ENCODE measurements around the gene SNRPA1.
"Not testable (repeated sequence)": the region's sequence is repeated elsewhere in the genome, so short reads cannot be mapped to it uniquely, and the experiment has no call there.

The SNRPA1 gene

DNA sequence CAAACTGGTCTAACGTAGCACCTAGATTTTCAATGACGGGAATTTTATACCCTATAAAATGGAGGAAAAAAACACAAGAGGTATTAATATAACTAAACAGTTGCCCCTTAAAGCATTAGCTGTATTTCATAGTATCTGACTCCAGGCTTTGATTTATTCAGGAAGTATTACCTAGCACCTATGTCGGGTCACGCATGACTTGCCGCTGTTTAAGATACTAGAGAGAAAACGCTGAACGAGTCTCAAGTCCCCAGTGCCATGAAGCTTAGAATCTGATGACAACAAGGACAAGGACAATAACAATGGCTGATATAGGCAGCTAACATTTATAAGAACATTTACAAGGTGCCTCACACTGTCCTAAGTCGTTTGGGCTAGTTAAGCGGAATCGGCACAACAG, 1.9 kb downstream of the SNRPA1 start:
- DNase-seq: peak; percentile 55

DNA sequence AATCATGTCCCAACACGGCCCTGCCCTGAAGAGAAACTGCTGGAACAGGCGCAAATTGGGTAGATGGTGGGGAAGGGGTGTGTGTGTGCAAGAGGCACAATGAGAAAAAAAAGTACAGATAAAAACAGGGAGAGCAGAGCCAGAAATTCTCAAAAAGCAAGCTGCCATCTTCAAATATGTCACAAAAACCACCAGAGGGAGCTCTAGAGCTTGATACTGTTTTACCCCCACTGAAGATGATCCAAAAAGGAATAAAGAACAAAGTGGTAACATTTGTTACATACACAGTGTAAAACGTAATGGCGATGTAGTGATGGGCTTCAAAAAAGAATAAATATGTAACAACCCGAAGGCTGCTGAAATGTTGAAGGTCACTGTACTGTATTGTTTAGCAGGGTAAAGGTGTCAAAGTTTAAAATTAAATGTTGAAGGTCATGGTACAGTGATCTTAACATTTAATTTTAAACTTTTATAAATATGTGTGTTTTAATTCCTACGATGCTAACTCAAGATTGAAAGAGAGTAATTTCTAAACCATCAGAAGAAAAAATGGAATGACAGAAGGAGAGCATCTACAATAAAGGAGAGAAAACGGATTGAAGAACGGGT, 6.0 kb downstream of the SNRPA1 start:
- DNase-seq: peak; percentile 19

DNA sequence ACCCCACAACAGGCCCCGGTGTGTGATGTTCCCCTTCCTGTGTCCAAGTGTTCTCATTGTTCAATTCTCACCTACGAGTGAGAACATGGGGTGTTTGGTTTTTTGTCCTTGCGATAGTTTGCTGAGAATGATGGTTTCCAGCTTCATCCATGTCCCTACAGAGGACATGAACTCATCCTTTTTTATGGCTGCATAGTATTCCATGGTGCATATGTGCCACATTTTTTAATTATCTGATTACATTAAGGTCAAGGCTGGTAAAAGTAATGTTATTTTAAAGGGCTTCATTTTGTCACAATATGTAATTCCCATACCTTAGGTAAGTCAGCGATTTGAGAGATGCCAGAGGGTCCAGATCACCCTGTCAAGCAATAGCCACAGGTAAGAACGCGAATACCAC, 7.7 kb downstream of the SNRPA1 start:
- not testable (repeated sequence) for DNase-seq

DNA sequence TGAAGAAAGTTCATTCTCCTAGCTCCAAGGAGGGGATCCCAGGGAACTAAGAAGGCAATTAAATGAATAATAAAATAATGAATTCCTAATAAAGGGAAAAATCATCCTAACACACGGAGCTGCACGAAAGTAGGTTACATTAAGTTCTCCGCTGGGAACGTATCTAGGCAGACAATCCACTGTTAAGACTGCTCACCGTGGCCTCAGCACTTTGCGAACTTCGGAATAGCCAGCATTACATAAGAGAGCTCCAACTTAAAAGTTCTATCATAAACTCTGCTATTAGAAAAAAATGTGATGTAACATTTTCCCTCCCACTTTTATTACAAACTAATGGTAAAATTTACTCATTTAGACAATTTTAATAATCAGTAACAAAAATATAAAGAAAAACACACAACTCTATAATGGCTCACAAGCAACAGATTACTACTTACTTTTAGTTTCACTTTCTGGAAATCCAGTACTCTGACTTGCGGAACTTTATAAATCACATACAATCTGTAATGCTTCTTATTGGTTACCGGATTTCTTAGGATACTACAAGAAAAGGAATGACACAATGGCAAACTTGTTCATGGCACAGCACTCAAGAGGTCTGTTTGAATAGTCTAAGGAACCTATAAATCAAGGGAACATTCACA, 8.5 kb downstream of the SNRPA1 start:
- no peak for DNase-seq

DNA sequence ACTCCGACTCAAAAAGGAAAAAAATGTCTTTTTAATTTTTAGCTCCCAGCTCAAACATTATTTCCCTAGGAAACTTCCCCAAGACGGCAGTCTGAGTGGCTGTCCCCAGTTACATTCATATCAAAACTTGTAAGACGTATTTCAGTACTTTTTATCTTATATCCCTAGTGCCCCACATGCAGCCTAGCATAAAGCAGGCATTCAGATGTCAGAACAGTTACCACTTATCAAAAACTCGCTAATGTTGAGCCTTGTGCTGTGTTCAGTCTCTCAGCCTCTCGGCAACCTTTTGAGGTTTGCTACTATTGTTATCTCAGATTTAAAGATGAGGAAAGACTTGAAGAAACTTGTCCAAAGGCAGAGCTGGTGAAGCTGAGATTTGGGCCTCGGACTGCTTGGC, 11.1 kb downstream of the SNRPA1 start:
- no peak for DNase-seq

DNA sequence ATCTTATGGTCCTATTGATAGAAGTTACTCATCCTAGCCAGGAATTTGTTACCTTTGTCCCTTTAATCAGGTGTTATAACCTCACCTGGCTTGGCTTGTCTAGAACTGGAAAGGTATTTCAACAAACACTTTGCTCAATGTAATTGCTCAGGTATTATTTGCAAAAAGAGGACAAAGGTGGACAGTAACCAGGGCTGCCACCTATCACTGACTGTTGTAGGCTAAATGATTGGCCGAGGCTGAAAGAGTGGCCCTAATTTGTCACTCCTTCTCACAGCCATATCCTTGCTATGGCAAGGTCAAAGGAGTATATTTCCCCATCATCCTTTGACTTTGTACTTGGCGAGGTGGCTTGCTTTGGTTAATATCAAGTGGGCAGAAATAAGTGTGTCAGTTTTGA, 15.0 kb downstream of the SNRPA1 start:
- DNase-seq: no peak

DNA sequence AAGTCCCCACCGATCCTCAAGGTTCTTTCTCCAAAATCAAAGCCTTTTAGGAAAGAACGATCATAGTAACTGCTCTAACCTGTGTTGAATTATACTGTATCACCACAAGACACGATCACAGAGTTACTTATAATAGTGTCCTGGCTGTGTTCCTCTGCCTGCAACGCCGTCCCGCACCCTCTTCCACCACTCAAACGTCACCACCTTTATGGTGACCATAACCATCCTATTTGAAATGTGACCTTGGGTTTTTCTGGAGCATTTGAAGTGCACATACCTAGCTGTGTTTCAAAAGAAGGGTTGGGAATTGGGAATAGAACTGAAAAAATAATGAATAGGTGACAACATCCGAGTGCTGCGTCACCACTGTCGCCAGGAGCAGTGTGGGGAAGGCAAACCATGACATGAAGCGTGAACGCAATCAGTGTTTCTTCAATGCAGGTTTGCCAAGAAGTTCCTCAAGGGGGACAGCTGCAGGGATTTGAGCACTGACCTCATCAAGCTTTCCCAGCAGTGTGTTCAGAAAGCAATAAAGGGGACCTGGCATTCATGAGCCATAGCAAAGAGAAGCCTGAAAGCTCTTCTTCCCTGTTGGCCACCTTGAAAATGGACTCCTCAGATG, 17.0 kb downstream of the SNRPA1 start:
- no peak for DNase-seq

DNA sequence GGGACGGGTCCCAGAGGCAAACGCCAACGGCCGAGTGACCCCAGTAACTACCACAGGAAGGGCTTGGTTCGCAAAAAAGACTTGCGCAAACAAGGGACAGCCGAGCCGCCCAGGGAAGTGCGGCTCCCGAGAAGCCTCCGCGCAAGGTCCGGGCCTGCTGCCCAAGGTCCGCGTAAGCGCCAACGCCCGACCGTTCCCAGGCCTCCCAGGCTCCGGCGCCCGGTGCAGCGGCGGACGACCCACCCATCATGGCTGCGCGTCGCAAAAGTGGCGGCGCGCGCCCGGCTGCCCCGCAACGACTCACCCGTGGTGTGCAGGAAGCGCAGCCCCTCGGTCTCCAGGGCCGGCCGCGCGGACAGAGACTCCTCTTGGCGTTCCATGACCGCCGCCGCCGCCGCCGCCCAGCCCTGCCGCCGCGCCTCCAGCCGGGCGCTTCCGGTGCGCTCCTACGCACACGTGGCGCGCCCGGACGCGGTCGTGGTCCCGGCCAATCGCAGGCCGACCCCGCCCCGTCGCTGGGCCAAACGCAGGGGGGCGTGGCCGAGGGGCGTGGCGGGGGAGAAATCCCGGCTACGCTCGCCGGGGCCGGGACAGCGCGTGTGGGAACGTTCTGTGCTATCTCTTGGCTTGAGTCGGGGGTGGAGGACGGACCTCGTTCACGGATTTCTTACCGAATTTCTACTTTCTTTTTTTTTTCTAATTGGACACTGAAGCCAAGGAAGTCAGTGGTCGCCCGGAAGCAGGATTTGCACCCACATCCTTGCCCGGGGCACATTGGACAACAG, 17.8 kb downstream of the SNRPA1 start, which contains the start of gene SELENOS:
TSS of gene SELENOS (minus strand) at position 448 of the 785 bp plus-strand sequence. CDS start at position 380, 68 bp downstream.
- DNase-seq: peak; percentile 42

DNA sequence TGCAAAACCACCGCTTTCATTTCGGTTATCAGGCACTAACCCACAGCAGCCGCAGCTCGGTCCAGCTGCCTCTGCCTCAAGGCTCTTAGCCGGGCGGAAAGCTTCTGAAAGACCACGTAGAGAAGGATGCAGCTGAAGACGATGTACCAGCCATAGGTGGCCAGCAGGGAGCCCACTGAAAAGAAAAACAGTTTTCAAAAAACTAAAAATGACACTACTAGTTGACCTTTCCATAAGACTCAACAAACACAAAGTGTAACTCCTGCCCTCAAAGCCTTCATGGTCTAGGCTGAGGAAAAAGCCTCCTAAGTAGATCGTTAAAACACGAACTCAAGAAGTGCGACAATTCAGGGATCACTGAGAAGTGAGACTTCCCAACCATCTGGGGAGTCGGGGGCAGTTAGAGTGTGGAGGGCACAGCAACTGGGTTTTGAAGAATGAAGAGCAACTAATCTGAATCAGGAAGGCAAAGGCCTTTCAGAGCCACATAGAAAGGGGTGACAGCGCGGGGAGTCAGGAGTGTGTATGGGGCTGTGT, 18.5 kb downstream of the SNRPA1 start:
- DNase-seq: no peak

DNA sequence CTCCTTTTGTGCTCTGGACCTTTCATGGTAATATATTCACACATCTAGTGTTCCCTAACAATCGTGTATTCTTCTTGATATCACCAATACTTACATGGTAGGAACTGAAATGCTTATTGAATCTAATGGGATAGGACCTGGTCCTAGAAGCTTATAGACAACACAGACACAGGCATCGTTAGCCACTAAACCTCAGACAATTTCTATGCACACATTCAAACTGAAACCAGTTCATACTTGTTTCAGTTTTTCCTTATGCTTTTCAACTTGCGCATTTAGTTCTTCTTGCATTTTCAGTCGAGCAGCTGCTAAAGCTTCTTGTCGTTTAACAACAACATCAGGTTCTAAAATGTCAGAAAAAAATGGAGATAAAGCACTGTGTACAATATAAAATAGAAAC, 20.0 kb downstream of the SNRPA1 start:
- DNase-seq: no peak

DNA sequence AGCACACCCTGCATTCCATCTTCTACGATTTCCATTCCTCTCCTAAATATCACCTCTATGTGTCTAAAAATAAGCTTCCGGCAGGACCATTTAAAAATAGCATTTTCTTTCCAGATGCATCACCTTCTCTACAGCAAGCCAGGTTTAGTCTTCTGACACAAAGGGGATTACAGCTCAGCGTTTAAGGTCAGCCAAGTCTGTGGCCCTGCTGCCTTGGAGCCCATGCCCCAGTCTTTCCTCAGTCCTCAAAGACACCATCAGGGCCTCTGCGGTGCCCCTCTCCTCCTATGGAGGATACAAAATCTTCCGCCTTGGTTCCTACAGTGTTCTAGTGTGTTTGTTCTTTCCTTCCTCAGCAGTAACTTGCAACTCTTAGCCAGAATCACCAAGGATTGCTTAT, 21.5 kb downstream of the SNRPA1 start:
- DNase-seq: no peak

DNA sequence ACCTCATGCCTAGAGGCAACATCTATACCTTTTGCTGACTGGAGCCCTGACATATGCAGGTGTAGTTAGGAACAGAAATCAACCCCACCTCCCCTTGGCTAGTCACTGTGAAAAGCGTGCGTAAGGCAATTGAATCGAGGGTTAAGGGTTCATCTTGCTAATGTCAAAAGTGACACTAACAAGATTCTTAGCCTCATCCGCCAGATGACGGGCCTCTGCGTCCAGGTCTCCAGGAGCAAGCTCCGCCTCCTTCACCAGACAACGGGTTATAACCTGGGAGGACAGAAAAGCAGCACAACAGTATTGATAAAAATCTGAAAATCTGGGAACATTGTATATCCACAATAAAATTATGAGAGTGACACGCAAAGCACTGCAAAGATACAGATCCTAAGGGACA, 22.5 kb downstream of the SNRPA1 start:
- no peak for DNase-seq

DNA sequence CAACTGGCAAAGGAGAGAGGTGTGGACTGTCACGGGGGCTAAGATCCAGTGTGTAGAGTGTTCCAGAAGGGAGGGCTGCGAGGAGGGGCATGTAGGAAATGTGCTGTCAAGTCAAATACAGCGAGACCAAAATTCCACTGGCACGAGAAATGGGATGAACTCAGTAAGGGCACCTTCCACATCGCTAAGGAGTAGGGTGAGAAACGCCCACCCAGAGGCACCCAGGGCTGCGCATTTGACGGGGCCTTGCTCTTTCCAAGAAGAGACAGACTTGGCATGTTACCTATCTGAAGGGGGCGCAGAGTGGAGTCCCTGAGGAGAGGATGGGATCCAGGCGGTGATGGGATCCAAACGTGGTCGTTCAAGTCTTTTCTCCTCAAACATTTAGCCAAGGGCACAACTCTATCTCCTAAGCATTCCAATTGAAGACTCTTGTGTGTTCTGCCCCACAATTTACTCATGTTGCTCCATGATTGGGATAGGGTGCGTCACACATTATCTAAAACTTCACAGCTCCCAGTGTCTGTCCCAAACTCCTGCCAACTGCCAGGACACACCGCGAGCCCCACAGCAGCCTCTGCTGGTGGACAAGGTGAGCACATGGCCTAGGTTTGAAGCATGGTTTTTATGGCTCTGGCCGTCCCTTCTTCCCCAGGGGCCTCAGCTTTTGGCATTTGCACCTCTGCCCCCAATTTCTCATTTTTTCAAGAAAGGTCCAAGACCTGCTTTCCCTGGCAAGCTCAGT, 25.4 kb downstream of the SNRPA1 start:
- no peak for DNase-seq

DNA sequence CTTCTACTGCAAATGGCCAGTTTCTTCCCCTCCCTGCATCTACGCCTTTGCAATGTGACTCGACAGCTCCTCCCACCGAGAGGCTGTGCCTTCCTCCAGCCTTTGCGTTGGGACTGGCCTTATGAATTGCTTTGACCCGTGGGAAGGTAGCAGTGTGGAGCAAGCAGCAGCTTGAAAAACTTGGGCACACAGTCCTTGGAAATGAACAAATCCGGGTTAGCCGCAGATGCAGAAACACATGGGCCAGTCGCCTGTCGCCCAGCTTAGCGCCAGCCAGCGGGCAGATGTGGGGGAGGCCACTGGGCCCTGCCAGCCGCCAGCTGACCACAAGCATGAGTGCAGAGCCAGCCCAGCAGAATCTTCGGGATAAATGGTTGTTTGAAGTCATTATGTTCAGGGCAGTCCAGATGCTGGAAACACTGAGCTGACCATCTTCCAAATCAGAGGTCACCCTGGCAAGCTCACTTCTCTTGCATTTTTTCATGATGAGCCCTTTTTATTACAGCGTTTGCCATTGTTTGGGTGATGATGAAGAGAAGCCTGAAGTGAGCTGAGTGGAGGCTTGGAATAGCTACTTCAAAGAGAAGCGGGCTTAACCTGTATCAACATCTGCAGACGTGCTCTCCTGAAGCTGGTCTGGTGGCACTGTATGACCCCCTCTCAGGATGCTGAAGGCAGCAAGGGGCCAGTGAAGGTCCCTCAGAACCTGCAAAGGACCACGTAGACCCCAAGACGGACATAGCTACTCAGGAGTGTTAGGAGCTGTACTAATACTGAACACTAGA, 27.5 kb downstream of the SNRPA1 start:
- DNase-seq: no peak

DNA sequence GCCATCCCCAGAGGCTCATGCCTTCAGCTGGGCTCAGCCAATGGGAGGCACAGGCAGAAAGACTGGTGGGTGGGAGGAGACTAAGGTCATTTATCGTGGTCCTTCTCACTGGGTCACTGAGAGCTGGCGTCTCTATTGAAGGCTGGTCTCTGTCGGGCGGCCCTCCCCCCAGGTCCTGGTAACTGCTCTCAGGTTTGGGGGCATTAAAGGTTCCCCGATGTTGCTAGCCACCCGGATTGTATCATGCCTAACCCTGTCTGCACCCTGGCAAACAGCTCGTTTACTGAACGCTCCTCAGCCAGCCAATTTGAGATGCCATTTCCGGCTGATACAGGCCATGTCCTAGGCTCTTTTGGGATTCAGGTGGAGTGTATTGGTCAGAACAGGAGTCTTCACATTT, 28.3 kb downstream of the SNRPA1 start:
- no peak for DNase-seq

DNA sequence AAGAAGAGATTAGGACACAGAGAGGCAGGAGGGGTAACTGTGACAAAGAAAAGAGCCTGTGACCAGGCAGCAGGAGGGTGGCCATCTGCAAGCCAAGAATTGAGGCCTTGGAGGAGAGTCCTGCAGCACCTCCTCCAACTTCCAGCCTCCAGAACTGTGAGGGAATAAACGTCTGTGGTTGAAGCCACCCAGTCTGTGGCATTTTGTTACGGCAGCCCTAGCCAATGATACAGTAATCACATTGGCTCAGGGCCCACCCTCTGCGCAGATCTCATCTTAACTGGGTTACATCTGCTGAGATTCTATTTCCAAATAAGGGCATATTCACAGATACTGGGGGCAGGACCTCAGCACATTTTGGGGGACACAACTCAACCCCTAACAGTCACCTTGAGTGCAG, 29.0 kb downstream of the SNRPA1 start:
- DNase-seq: no peak

DNA sequence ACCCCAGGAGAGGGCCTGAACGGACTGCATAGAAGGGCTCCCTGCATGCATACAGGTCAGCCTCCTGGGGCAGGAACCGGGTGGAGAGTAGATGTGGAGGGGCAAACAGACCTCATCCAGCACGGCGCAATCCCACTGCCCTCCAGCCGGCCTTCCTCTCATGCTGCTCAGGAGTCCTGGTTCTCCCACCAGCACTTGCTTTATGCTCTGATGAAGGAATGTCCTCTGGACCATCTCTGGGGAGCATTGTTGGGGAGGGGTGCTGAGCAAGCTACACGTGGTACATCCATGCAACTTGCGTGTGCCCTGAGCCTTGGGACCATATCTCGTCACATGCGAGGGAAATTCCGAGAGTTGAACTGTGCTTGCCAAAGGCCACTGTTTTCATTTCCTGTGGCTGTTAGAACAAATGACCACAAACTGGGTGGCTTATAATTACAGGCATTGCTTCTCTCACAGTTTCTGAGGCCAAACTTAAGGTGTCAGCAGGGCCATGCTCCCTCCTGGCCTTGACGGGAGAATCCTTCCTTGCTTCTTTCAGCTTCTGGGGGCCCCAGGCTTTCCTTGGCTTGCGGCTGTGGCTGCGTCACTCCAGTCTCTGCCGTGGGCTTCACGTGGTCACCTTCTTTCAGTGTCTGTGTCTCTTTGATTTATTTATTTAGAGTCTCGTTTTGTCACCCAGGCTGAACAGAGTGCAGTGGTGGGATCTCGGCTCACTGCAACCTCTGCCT, 30.0 kb downstream of the SNRPA1 start:
- DNase-seq: no peak

DNA sequence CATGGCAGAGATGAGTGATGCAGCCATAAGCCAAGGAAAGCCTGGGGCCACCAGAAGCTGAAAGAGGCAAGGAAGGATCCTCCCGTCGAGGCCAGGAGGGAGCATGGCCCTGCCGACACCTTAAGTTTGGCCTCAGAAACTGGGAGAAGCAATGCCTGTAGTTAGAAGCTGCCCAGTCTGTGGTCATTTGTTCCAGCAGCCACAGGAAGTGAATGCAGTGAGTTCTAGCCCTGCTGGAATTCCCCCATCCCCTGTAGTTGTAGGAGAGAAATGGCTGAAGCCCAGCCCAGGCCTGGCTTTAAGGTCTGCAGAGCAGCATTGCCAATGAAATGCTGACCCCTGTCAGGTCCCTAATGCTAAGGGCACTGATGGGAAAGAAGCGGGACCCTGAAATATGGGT, 31.0 kb downstream of the SNRPA1 start:
- DNase-seq: no peak

DNA sequence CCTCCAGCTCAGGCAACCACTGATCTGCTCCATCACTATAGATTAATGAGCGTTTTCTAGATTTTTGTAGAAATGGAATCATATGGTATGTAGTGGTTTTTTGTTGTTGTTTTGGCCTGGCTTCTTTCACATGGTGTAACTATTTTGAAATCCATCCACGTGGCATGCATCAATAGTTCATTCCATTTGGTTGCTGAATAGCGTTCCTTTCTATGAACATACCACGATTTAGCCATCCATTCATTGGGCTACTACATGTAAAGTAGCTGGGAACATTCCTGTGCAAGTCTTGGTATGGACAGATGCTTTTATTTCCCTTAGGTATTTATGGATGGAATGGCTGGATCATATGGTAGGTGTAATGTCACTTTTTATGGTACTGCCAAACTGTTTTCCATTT, 32.5 kb downstream of the SNRPA1 start:
- no peak for DNase-seq

DNA sequence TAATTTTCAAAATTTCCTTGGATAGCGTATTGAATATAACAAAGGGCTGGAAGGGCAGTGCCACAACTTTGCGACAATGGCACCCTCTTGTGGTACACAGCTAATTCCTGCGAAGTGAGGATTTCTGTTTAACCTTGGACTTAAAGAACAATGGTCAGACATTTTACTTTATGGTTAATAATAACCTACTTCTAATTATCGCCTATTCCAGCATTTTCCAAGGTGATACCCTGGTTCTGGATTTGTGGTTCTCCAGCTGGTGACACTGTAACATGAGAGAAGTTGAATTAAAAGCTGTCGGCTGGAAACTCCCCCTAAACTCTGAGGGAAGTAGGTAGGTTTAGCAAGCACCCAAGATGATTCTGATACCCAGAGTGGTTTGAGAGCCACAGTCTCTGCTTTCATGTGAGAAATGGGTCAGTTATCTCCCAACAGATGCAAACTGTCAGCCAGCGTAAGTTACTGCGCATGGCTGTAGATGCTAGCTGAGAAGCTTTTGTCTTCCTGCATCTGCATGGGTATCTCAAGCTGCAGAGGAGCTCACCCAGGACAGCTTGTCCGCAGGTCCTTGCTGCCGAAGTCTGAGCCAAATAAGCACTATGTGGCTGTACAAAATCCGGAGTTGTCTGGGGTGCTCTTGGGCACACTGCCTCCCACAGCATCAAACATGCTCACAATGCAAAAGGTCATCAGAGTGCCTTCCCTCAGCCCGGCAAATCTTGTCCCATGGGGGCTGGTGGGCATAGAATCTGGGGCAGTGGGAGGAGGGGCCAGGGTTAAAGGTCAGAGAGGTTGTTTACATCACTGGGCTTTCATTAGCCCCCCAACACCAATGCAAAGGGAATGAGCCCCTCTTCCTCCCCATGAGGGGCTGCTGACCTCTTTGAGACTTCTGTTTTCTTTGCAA, 36.6 kb downstream of the SNRPA1 start:
- peak; percentile 61 for DNase-seq

Data from NCI-H187 treated with DMSO at 0.1 percent for 48 hours (cell line).